Activated T-cell treated with anti-CD3 and anti-CD28 coated beads, Interleukin-2, amount 50 U/mL, for 48 hours (primary cell): ENCODE data around the gene TMEM121.

Experiments used
- DNase-seq, 2 experiments: peaks; one replicate each; pipeline ENCODE4 v3.0.0-alpha.2; 2020

The TMEM121 gene

DNA sequence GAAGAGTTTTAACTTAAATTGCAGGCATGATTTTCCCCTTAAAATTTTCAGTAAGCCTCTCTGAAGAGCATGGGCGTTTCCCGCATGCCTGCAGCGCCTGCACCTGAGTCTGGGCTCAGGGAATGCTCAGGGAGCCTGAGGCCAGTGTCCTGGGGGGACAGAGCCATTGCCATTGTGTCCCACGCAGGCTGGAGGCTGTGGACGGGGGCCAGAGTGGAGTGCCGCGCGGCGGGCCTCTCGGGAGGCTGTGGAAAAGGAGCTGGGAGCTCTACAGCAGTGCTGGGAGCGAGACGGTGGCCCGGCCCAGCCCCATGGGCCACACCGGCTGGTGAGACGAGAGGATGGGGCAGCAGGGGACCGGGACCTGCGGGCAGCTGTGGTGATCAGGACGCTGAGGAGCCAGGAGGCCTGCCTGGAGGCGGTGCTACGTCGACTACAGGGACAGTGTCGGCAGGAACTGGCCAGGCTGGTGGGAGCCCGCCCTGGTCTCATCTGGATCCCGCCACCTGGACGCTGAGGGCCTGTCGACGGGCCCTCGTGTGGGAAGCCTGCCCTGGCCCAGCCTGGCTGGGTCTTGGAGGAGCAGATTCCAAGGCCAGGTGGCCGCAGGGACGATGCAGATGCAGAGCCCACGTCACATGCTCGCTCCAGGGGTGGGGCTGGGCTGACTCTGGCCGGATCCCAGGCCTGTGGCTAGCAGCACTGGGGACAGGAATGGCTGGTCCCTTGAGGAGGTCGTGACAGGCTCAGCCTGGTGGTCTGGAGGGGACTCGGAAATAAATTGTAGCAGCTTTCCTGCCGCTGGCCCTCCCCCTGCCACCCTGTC, 27.7 kb upstream of the TMEM121 start:
- no peak for DNase-seq

- no peak for DNase-seq
Observed at GRCh38 chr14:105499256-105500035, 26.9 kb upstream of the TMEM121 start.

- no peak for DNase-seq
Observed at GRCh38 chr14:105500036-105500725, 26.2 kb upstream of the TMEM121 start.

GRCh38 chr14:105500726-105501101, 25.7 kb upstream of the TMEM121 start:
- peak in 1 of 2 experiments; percentile 22 for DNase-seq

DNA sequence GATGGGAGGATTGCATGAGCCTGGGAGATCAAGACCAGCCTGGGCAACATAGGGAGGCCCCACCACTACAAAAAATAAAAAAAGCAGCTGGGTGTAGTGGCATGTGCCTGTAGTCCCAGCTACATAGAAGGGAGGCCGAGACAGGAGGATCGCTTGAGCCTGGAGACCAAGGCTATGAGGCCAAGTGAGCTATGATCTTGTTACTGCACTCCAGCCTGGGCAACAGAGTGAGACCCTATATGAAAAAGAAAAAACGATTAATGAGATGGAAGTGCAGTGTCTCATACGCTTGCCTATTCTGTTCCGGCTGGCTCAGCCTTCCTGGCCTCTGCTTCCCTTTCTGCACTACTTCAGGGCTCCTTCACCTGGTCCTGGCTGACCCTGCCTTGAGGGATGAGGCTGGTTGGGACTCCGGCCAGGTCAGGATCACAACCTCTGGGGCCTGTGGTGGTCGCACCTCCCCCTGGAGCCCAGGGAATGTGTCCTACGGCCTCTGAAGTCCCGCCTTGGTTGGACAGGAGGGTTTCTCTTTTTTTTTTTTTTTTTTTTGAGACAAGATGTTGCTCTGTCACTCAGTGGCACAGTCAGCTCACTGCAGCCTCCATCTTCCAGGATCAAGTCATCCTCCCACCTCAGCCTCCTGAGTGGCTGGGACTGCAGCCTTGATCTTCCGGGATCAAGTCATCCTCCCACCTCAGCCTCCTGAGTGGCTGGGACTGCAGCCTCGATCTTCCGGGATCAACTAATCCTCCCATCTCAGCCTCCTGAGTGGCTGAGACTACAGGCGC, 24.7 kb upstream of the TMEM121 start:
- peak in 1 of 2 experiments; percentile 17 for DNase-seq

GRCh38 chr14:105502446-105503295, 23.7 kb upstream of the TMEM121 start:
- DNase-seq: peak in 1 of 2 experiments; percentile 18

DNA sequence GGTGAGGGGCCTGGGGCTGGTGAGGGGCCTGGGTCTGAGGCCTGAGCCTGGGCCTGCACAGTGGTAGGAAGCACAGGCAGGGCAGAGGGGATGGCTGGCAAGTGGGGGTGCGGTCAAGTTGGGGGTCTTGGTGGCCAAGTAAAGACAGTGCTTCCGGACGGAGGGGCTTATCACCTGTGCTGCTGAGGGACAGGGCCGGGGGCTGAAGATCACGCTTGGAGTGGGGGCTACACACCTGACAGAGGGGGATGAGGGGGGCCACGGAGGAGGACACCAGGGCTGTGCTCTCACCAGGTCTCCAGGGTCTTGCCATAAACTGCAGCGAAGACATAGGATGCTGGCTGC, 23.1 kb upstream of the TMEM121 start:
- no peak for DNase-seq

DNA sequence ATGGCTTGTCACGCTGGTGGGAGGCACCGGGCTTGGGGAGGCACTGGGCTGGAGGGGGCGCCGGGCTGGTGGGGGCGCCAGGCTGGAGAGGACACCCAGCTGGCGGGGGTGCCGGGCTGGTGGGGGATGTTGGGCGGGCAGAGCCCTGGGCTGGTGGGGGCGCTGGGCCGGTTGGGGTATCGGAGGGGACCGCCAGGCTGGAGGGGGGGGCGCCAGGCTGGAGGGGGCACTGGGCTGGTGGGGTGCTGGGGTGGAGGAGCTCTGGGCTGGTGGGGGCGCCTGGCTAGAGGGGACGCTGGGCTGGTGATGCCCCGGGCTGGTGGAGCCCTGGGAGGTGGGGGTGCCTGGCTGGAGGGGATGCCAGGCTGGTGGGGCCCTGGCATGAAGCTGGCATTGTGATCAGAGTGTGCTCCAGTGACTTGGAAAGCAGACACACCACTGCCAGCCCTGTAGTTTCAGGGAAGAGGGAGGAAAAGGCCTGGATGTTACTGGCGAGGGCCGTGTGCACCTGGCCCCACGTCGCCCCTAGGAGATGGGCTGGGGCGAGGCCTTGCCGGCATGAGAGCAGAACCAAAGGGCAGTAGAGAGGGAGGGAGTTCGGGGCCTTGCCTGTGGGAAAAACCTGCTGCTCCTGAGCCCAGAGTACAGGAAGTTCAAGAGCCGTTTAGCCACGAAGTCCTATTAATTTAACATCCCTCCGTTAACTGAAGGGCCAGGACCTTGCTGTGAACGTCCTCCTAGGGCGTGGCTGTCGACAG, 22.3 kb upstream of the TMEM121 start:
- no peak for DNase-seq

DNA sequence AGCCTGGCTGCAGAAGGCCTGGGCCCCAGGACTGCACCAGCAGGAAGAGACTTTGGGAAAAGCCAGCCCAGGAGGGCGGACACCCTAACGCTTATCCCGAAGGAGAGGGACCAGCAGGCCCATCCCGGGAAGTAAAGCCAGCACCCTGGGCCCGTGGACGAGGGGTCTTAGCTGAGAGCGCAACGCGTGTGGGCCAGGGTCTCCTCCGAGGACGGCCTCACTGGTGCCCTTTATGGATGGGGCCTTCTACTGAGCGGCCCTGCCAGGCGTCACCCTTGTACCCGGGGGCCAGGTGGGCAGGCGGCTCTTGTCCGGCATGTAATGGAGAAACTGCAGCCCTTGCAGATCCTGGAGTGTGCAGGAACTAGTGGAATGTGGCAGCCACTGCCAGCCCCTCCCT, 21.3 kb upstream of the TMEM121 start:
- no peak for DNase-seq

DNA sequence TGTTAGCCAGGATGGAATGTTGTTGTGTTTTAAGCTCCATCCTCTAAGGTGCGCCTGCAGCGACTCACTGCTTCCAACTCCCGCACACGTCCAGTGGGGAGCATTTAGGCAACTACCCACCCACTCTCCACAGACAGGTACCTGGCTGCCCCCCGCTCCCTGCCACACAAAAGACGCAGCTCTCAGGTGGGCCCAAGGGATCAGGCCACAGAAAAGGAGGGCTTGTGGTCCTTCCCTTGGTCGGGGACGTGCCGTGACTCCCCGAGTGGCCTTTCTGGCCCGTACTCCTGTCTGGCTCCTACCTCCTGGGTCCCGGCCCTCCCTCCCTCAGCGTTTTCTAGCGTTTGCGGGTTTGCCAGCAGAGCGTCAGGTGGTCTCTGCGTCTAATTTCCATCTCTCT, 19.1 kb upstream of the TMEM121 start:
- DNase-seq: no peak

DNA sequence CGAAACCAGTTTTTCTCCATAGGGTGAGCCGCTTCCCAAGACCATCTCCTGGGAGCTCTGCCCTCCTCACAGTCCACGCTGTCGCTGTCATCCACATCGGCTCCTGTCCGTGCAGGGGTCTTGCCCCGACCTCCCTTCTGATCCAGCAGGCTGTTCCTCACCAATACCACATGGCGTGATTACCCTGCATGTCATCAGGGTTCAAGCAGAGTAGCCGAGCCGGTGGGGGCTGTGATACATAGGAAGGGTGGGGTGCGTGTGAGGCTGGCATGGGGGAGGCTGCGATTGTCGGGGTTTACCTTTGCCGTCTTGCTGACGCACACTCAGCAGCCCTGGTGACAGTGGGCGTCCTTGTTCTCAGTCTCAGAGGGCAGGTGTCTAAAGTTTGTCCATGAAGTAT, 18.3 kb upstream of the TMEM121 start:
- no peak for DNase-seq

- DNase-seq: no peak
Observed at GRCh38 chr14:105508601-105509000, 17.8 kb upstream of the TMEM121 start.

DNA sequence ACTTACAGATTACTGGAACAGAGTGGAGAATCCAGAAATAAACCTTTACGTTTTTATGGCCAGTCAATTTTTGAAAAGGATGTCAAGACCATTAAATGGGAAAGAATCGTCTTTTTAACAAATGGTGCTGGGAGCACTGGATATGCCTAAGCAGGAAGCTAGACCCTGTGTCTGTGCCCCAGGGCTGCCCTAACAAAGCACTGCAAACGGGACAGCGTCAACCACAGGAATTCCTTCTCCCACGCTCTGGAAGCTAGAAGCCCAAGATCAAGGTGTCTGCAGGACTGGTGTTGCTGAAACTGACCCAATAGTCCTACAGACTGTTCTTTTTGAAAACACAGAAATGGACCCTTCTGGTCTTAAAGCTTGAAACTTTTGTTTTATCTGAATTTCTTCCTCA, 9.3 kb upstream of the TMEM121 start:
- no peak for DNase-seq

DNA sequence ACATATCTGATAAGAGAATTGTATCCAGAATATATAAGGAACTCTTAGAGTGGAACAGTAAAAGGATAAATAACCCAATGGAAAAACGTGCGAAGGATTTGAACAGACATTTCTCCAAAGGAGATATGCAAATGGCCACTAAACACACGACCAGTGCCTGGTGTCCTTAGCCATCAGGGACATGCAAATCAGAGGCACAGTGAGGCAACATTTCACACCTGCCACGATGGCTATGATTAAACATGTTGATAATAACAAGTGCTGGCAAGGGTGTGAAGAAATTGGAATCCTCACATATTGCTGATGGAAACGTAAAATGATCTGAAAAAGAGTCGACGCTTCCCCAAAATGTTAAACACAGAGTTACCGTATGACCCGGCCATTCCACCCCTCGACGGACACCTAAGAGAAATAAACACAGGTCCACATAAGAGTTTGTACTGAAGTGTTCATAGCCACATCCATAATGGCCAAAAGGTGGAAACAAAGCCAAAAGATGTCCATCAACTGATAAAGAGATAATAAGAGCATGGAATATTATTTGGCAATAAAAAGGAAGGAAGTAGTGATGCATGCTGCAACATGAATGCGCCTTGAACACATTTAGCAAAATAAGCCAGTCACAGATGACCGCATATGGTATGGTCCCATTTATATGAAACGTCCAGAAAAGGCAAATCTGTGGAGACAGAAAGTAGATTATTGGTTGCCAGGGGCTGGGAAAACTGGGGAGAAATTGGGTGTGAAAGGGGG, 6.3 kb upstream of the TMEM121 start:
- DNase-seq: no peak

GRCh38 chr14:105525326-105525725, 1.1 kb upstream of the TMEM121 start:
- DNase-seq: no peak

DNA sequence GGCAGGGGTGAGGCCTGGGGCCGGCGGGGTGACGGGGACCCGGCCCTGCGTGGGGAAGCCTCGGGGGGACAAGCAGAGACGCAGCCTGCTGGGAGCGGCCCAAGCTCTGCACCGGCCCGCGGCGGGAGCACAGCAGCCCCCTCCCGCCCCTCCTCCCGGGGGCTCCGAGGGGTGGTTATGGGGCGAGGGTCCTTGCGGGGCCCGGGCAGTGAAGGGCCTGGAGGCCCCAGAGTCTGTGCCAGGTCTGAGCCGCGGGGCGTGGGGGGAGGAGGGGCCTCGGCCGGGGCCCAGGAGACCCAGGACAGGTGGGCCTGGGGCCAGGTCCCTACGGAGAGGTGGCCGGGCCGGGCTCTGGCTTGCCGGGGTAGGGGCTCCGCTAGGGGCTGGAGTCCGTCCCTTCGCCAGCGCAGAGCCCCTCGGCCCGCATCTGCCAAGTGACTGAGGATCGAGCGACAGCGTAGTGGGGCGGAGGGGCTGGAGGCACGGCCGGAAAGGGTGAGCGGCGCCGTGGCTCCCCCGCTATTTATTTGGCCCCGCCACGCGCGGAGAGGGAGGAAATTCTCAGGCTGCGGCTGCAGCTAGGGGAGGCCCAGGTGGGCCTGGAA, 495 bp downstream of the TMEM121 start:
- DNase-seq: peak in 1 of 2 experiments; percentile 44

GRCh38 chr14:105527381-105527825, 1.0 kb downstream of the TMEM121 start:
- peak in 1 of 2 experiments; percentile 30 for DNase-seq

DNA sequence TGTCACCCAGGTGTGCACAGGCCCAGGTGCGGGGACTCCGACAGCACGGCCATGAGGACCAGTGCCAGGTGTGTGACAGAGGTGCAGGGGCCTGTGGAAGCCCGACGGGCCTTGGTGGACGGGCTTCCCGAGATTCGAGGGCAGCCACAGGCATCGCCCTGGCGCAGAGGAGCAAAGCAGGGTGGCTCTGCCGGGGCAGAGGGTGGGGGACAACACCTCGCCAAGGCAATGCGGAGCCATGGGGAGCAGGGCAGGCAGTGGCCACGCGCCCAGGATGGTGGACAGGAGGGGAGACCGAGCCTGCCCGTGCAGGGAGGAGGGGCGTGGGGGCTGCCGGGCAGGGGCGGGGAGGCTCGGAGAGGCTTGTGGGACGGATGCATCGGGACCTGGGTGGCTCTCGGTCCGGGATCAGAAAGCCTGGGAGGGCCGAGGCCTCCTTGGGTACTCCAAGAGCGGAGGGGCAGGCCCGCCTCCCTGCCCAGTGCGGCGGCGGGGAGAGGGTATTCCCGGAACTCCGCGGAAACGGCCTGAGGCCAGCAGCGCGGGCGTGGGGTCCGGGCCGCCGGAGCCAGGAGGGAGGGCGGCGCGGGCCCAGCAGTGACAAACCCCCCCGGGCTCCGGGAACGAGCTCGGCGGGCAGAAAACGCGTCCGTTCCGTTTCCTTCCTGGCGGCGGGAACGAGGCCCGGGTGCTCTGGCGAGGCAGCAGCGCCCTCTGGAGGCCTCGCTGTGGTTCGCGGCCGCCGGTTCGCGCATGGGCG, 1.6 kb downstream of the TMEM121 start:
- peak; percentile 87 to 90 for DNase-seq
